Right lung (tissue), 5 donors: Measurements from ENCODE around the gene LIN7B. TPM values are rescaled to one million over a fixed set of nuclear protein-coding genes. Genes with fewer than 3 reads are reported as not detected.
"Not testable (repeated sequence)": the region's sequence is repeated elsewhere in the genome, so short reads cannot be mapped to it uniquely, and the experiment has no call there.

ENCODE experiments used
- DNase-seq, 2 donors: peaks; one replicate each; pipeline ENCODE4 v3.0.0-alpha.2; 2013
- polyA plus RNA-seq, 5 donors: library from polyadenylated mRNA; unstranded; fragments of 120-200 nt; gene quantifications; one replicate each; pipeline versions ENCODE4 v1.2.1 to v1.2.3, GENCODE V29; 2013; ENCODE audit warnings: inconsistent platforms in 1 of 5, low replicate concordance in 1 of 5; ENCODE audit not compliant: insufficient read length in 5 of 5, insufficient read depth in 1 of 5

Gene LIN7B
- polyA plus RNA-seq, 5 donors: 6.4 to 14.5 (median 8.3) TPM

GRCh38 chr19:49118565-49119410, 4.6 kb downstream of the LIN7B start, which contains the start of gene C19orf73:
C19orf73 (minus strand) TSS chr19:49119143; CDS start chr19:49119022, 121 bp downstream.
- DNase-seq: peak; percentile 92 to 93

GRCh38 chr19:49119411-49120324, 5.5 kb downstream of the LIN7B start, which contains the start of gene PPFIA3:
PPFIA3 (plus strand) TSS chr19:49119544; CDS start chr19:49127874, 8,330 bp downstream.
- peak in 1 of 2 donors; percentile 57 for DNase-seq

- DNase-seq: no peak
Observed at GRCh38 chr19:49120325-49120683, 6.1 kb downstream of the LIN7B start.

- no peak for DNase-seq
Observed at GRCh38 chr19:49120868-49121267, 6.7 kb downstream of the LIN7B start.

- DNase-seq: not testable (repeated sequence)
Observed at GRCh38 chr19:49121841-49122240, 7.7 kb downstream of the LIN7B start.

DNA sequence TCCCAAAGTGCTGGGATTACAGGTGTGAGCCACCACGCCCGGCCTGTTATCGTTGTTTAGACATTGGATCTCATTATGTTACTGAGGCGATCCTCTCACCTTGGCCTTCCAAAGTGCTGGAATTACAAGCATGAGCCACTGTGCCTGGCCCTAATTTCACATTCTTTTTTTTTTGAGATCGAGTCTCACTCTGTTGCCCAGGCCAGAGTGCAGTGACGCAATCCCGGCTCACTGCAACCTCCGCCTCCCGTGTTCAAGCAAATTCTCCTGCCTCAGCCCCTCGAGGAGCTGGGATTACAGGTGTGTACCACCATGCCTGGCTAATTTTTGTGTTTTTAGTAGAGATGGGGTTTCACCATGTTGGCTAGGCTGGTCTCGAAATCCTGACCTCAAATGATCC, 9.1 kb downstream of the LIN7B start:
- DNase-seq: not testable (repeated sequence)

DNA sequence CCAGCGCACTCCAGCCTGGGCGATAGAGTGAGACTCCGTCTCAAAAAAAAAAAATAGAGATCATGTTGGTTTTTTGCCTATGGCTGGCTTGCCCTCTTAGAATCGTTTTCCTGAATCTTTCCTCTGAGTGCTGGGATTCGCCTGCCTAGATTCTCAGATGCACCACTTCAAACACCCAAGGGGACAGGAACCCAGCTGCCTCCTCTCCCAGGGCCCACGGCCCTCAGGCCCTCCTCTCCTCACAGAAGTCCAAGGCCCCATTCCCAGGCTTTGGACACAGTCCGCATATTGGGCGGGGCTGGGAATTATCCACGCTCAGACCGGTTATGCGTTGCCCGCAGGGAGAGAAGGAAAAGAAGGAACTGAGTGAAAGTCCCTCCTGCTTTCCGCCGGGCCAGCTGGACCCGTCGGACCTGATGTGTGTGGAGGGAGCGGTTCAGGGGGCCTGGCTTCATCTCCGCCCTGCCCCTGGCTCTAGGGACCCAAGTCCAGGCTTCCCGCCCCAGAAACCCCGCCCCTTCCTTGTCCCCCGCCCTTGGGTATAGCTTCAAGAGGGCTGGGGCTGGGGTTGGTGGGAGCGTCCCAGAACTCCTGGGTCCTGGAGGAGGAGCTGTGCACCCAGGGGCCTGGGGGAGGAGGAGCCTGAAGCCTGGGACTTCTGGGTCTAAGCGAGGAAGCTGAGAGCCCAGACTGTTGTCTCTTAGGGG, 11.0 kb downstream of the LIN7B start:
- no peak for DNase-seq

GRCh38 chr19:49126575-49126974, 12.4 kb downstream of the LIN7B start:
- DNase-seq: no peak

GRCh38 chr19:49127225-49127624, 13.1 kb downstream of the LIN7B start:
- not testable (repeated sequence) for DNase-seq

DNA sequence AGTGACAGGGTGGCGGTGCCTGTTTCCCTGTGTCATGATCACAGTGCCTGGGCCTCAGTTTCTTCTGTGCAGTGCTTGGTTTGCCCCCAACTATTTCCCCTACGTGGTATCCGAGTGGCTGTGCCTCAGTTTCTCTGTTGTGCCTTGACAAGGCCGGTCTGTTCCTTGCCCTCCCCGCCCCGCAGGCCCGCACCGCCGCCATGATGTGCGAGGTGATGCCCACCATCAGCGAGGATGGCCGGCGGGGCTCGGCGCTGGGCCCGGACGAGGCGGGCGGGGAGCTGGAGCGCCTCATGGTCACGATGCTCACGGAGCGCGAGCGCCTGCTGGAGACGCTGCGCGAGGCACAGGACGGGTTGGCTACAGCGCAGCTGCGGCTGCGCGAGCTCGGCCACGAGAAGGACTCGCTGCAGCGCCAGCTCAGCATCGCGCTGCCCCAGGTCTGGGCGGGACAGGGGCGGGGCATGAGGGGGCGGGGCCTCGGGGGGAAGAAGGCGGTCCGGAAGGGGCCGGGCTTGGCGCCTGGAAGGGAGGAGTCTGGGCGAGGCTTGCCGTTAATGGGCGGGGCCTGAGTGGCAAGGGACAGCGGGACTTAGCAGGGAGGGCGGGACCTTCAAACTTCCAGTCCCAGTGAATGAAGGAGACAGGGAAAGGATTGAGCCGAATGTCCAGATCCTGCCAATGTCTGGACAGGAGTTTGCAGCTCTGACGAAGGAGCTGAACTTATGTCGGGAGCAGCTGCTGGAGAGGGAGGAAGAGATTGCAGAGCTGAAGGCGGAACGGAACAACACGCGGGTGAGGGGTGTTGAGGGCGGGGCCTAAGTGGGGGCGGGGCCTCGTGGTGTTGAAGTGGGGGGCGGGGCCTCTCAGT, 13.7 kb downstream of the LIN7B start:
- DNase-seq: peak; percentile 95 to 96

DNA sequence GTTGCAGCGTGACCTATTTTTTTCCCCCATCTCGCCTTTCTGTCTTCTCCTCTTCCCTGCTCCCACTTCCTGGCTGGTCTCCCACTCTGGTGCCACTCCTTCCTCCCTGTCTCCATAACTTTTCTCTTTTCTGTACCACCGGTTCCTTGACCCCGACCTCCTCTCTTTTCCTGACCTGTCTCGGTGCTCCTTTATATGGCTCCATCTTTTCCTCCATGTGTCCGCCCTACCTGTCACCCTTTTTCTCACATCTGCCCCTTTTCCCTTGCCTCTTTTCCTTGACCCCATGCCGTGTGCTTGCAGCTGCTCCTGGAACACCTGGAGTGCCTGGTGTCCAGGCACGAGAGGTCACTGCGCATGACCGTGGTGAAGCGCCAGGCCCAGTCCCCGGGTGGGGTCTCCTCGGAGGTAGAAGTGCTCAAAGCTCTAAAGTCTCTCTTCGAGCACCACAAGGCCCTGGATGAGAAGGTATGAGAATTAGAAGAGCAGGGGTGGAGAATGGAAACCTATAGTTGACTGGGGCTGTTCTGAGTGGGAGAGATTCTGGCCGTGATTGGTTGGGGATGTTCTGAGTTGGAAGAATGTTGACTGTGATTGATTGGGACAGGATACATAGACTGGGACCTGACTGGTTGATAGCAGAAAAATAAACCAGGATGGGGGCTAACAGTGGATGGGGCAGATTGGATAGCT, 14.5 kb downstream of the LIN7B start:
- no peak for DNase-seq

GRCh38 chr19:49129238-49129583, 15.0 kb downstream of the LIN7B start:
- no peak for DNase-seq

- DNase-seq: no peak
Observed at GRCh38 chr19:49130325-49130724, 16.2 kb downstream of the LIN7B start.

DNA sequence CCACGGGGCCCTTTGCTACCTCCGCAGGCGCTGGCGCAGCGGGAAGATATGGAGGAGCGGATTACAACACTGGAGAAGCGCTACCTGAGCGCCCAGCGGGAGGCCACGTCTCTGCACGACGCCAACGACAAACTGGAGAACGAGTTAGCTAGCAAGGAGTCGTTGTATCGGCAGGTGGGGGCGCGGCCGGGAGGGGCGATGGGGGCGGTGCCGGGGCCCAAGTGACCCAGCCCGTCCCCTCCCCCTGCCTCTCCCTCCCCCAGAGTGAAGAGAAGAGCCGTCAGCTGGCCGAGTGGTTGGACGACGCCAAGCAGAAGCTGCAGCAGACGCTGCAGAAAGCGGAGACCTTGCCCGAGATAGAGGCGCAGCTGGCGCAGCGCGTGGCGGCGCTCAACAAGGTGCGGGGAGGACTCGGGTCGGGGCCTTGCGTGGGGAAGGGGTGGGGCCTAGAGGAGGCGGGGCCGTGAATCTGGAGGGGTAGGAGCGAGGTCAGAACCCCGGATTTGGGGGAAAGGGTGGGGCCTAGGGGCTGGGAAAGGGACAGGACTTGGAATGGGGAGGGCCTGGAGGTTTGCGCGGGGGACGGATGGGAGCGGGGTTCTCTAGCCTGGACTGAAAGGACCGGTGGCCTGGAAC, 18.9 kb downstream of the LIN7B start:
- no peak for DNase-seq

DNA sequence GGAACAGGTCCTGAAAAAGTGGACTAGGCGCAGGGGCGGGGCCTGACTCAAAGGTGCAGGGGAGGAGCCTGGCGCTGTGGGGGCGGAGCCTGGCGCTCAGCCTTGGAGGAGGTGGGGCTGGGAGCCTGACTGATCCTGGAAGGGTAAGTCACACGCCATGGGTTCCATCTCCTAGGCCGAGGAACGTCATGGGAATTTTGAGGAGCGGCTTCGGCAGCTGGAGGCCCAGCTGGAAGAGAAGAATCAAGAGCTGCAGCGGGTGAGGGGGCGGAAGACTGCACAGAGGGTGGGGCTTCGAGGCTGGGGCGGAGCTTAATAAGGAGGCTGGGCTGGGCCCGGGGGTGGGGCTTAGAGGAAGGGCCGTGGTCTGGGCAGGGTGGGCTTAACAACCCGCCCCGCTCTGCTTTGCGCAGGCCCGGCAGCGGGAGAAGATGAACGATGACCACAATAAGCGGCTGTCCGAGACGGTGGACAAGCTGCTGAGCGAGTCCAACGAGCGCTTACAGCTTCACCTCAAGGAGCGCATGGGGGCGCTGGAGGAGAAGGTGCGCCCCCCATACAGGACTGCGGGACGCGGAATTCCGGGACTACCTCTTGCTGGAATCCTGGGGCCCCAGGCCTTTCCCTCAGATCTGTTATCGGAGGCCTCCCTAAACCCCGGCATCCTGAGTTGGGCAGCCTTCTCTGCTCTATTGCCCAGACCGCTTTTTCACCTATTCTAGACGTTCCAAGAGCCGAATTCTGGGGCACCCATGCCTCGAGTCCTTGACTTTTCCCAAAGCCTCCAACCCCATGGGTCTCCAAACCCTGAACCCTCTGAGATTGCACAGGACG, 19.7 kb downstream of the LIN7B start:
- DNase-seq: no peak

DNA sequence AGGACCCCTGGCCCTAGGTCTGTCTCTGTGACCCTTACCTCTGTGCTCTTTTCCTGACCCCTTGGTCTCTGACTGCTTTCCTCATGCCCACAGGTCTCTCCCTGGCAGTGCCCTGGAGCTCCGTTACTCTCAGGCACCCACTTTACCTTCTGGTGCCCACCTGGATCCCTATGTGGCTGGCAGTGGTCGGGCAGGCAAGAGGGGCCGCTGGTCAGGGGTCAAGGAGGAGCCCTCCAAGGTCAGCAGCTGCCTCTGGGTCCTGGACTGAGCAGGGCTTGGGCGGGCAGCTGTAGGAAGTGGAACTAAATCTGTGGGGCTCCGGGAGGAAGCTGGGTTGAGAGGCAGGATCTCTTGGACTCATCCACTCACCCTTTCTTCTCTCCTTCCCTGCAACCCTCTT, 21.5 kb downstream of the LIN7B start:
- DNase-seq: no peak

DNA sequence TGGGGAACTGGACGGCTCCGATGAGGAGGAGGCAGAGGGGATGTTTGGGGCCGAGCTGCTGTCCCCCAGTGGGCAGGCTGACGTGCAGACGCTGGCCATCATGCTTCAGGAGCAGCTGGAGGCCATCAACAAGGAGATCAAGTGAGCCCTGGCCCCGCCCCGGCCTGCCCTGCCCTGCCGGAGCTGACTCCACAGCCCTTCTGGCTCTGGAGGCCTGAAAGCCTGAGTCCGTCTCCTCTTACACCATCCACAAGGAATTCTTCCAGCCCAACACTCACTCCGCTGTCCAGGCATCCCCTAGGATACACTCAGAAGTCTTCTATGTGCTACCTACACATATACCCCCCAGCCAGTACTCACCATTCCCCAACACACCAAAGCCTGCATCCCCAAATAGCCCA, 22.6 kb downstream of the LIN7B start:
- no peak for DNase-seq

- DNase-seq: no peak
Observed at GRCh38 chr19:49140951-49141350, 26.8 kb downstream of the LIN7B start.

- no peak for DNase-seq
Observed at GRCh38 chr19:49141352-49141751, 27.2 kb downstream of the LIN7B start.
